ENCODE data around the gene ADAMTS10. TPM values are rescaled to one million over a fixed set of nuclear protein-coding genes. Genes with fewer than 3 reads are reported as not detected.
A peak's percentile ranks its signal among the peaks of the same experiment; 100 is the strongest.

Gene ADAMTS10
- total RNA-seq: 29.4 TPM
- long read RNA-seq, partial matches to known transcripts: 12 of 22 reads
- long read RNA-seq, other reads (novel, unspliced or antisense): 9 of 22 reads

- no peaks in the 10 kb centered on the region for H3K36me3 ChIP-seq
- no peaks in the 10 kb centered on the region for H3K9me3 ChIP-seq
- no peak for TF ChIP-seq CTCF (IDR thresholded peaks at IDR 0.05)
- intact Hi-C loops (cut with DNase I): no loop called here
- peak within 1 kb of the TSS; percentile 66 for H3K4me3 ChIP-seq
- H3K27me3 ChIP-seq: no peaks in the 10 kb centered on the region
- DNase-seq (no peak), ATAC-seq (peak; percentile 13)
- H3K4me1 ChIP-seq: peaks cover 7% of the 10 kb centered on the region
- H3K27ac ChIP-seq: peak within 1 kb of the TSS; percentile 84
Observed at GRCh38 chr19:8610041-8610935, at the start of gene ADAMTS10. TSS of gene ADAMTS10 (minus strand) at chr19:8610715. CDS start at chr19:8605710, 5,005 bp downstream.

GRCh38 chr19:8659905-8660304 lies 49.4 kb upstream of the ADAMTS10 start:
- DNase-seq (no peak), ATAC-seq (no peak)
- H3K36me3 ChIP-seq: no peaks in the 10 kb centered on the region
- no peaks in the 10 kb centered on the region for H3K4me1 ChIP-seq
- H3K27me3 ChIP-seq: peaks cover 9% of the 10 kb centered on the region
- H3K27ac ChIP-seq: no peak overlapping the region
- H3K4me3 ChIP-seq: no peak overlapping the region
- intact Hi-C loops (cut with DNase I): no loop called here
- H3K9me3 ChIP-seq: no peaks in the 10 kb centered on the region
- TF ChIP-seq CTCF (IDR thresholded peaks at IDR 0.05): no peak

GRCh38 chr19:8657869-8658268 lies 47.4 kb upstream of the ADAMTS10 start:
- no peak for DNase-seq

GRCh38 chr19:8655340-8655709 lies 44.8 kb upstream of the ADAMTS10 start:
- no peak overlapping the region for H3K27ac ChIP-seq
- intact Hi-C loops (cut with DNase I): no loop called here
- DNase-seq (peak; percentile 51), ATAC-seq (peak; percentile 13)
- H3K36me3 ChIP-seq: no peaks in the 10 kb centered on the region
- H3K4me3 ChIP-seq: no peak overlapping the region
- no peak for TF ChIP-seq CTCF (IDR thresholded peaks at IDR 0.05)
- H3K27me3 ChIP-seq: peaks cover 8% of the 10 kb centered on the region
- no peaks in the 10 kb centered on the region for H3K9me3 ChIP-seq
- peaks cover 3% of the 10 kb centered on the region for H3K4me1 ChIP-seq

More at GRCh38 chr19:8657869-8658268, 47.4 kb upstream of the ADAMTS10 start:
- ATAC-seq: no peak
- Histone ChIP-seq H3K27ac (no peak overlapping the region), H3K36me3 (no peaks in the 10 kb centered on the region), H3K9me3 (no peaks in the 10 kb centered on the region), H3K27me3 (peaks cover 8% of the 10 kb centered on the region), H3K4me3 (no peak overlapping the region), H3K4me1 (peaks cover 3% of the 10 kb centered on the region)
- TF ChIP-seq CTCF (IDR thresholded peaks at IDR 0.05): no peak
- intact Hi-C loops (cut with DNase I): no loop called here

GRCh38 chr19:8654591-8655339 lies 44.2 kb upstream of the ADAMTS10 start:
- intact Hi-C loops (cut with DNase I): no loop called here
- H3K4me3 ChIP-seq: no peak overlapping the region
- peak; percentile 90 for ATAC-seq

More at GRCh38 chr19:8654591-8655339, 44.2 kb upstream of the ADAMTS10 start:
- peak; percentile 99 for TF ChIP-seq CTCF (IDR thresholded peaks at IDR 0.05)
- peaks cover 3% of the 10 kb centered on the region for H3K4me1 ChIP-seq
- H3K9me3 ChIP-seq: no peaks in the 10 kb centered on the region
- no peak overlapping the region for H3K27ac ChIP-seq
- no peaks in the 10 kb centered on the region for H3K36me3 ChIP-seq
- DNase-seq: peak; percentile 80
- H3K27me3 ChIP-seq: peaks cover 6% of the 10 kb centered on the region

Data from upper lobe of right lung (tissue), 1 donor.